Measurements from ENCODE around the gene HBG2. TPM values are rescaled to one million over a fixed set of nuclear protein-coding genes. Genes with fewer than 3 reads are reported as not detected.

HBG2 gene
- total and polyA plus RNA-seq, 2 of the 13 experiments (the other 11 are each of a cell fraction or from before 2014, with no cell fraction given), result not detected

- Histone ChIP-seq H3K79me2 (ENCODE audit: insufficient read depth, low read length) (no peaks in the 10 kb centered on the region), H3K27me3 (ENCODE audit: control insufficient read depth in 1 of 2, insufficient read depth in 2 of 2, low read length in 2 of 2) (peaks cover 0 to 5% of the 10 kb centered on the region in 2 experiments; a peak in 1 of 5 replicates), H3K27ac (ENCODE audit: extremely low read length, insufficient read depth, low read length) (no peak overlapping the region), H3K9me3 (ENCODE audit: low read length) (no peaks in the 10 kb centered on the region), H3K4me1 (ENCODE audit: insufficient read depth, low read length) (no peaks in the 10 kb centered on the region), H3K4me2 (ENCODE audit: low read depth, low read length) (no peak overlapping the region), H3K36me3 (replicated peaks in 1 of 2; ENCODE audit: control insufficient read depth in 1 of 2, insufficient read depth in 2 of 2, low read length in 2 of 2) (no peaks in the 10 kb centered on the region), H4K20me1 (ENCODE audit: insufficient read depth, low read length) (no peaks in the 10 kb centered on the region), H2AFZ (ENCODE audit: low read length) (no peak overlapping the region), H3K9ac (ENCODE audit: insufficient read depth, low read depth, low read length) (no peak overlapping the region), H3K4me3 (replicated peaks in 1 of 3; ENCODE audit: insufficient read depth in 1 of 3, low read depth in 2 of 3, low read length in 3 of 3) (no peak overlapping the region)
- 4% methylated on average over 6 of the region's 7 CpGs for WGBS (ENCODE audit: low lambda C conversion rate)
- no TSS peak for BruUV-seq (replicated peaks)
- intact Hi-C loops (cut with micrococcal nuclease; ENCODE audit: unreplicated experiment), result no loop called here
- POLR2A ChIA-PET, result no interaction called here
- in situ Hi-C loops (cut with HindIII; ENCODE audit: extremely low pct_ligation_motif_present, low pct_unique_long_range_greater_than_20kb), result no loop called here
- no peak for DNase-seq (ENCODE audit: low spot score)
- no peak for FAIRE-seq
- CTCF ChIA-PET (ENCODE audit: low intra/inter-chr PET ratio, low total read pairs), result no interaction called here
- ATAC-seq, result no peak
- TF ChIP-seq ZNF207 (IDR thresholded peaks at IDR 0.05; ENCODE audit: borderline replicate concordance), result no peak
- TF ChIP-seq, protein P1, sequence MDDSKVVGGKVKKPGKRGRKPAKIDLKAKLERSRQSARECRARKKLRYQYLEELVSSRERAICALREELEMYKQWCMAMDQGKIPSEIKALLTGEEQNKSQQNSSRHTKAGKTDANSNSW (CRISPR knock-in tag; IDR thresholded peaks at IDR 0.05; ENCODE audit: borderline replicate concordance), result no peak
- TF ChIP-seq ZSCAN12 (CRISPR knock-in tag; IDR thresholded peaks at IDR 0.05), result no peak
- no peak for TF ChIP-seq ZNF225 (CRISPR knock-in tag; IDR thresholded peaks at IDR 0.05)
- TF ChIP-seq ZNF660 (CRISPR knock-in tag; IDR thresholded peaks at IDR 0.05; ENCODE audit: borderline replicate concordance, low read depth), result no peak
- no peak for TF ChIP-seq IKZF1 (IDR thresholded peaks at IDR 0.05)
- TF ChIP-seq ZNF773 (CRISPR knock-in tag; IDR thresholded peaks at IDR 0.05; ENCODE audit: borderline replicate concordance), result no peak
- no peak for TF ChIP-seq ZFP37 (CRISPR knock-in tag; IDR thresholded peaks at IDR 0.05; ENCODE audit: borderline replicate concordance)
- TF ChIP-seq ZNF589 (CRISPR knock-in tag; conservative IDR thresholded peaks at IDR 0.05), result no peak
- TF ChIP-seq ZSCAN30 (CRISPR knock-in tag; IDR thresholded peaks at IDR 0.05), result no peak
- TF ChIP-seq TBX2 (CRISPR knock-in tag; IDR thresholded peaks at IDR 0.05; ENCODE audit: borderline replicate concordance), result no peak
- TF ChIP-seq ZBTB7A (CRISPR knock-in tag; IDR thresholded peaks at IDR 0.05), result no peak
- no peak for TF ChIP-seq SRSF4 (IDR thresholded peaks at IDR 0.05; ENCODE audit: low read depth, low read length, poor library complexity, severe bottlenecking)
- no peak for TF ChIP-seq GATA4 (IDR thresholded peaks at IDR 0.05; ENCODE audit: borderline replicate concordance, low read depth)
- no peak for TF ChIP-seq ZNF570 (CRISPR knock-in tag; IDR thresholded peaks at IDR 0.05; ENCODE audit: borderline replicate concordance)
- no peak for TF ChIP-seq ZNF510 (CRISPR knock-in tag; IDR thresholded peaks at IDR 0.05; ENCODE audit: low read depth)
- no peak for TF ChIP-seq MTA1 (CRISPR knock-in tag; IDR thresholded peaks at IDR 0.05; ENCODE audit: borderline replicate concordance)
Measured at GRCh38 chr11:5242933-5243815, 11.4 kb downstream of the HBG2 start.
